DMS114 treated with DMSO at 0.1 percent for 48 hours (cell line): ENCODE results near the gene RBM20.
"Not testable (repeated sequence)": the region's sequence is repeated elsewhere in the genome, so short reads cannot be mapped to it uniquely, and the experiment has no call there.

Experiments
- DNase-seq: peaks from one replicate; lab custom pipeline; 2025; ENCODE audit not compliant: unreplicated experiment; lab: John Stamatoyannopoulos, UW

Gene RBM20

GRCh38 chr10:110643653-110644597 is at the start of gene RBM20:
RBM20 (plus strand) TSS chr10:110644336; CDS start chr10:110644455, 119 bp downstream.
- peak; percentile 33 for DNase-seq

GRCh38 chr10:110597476-110597875 is 46.7 kb upstream of the RBM20 start:
- DNase-seq, result no peak

GRCh38 chr10:110600487-110601101 is 43.5 kb upstream of the RBM20 start:
- peak; percentile 53 for DNase-seq

GRCh38 chr10:110601581-110601980 is 42.6 kb upstream of the RBM20 start:
- no peak for DNase-seq

- DNase-seq, result no peak
Measured at GRCh38 chr10:110608087-110608486, 36.0 kb upstream of the RBM20 start.

- peak; percentile 17 for DNase-seq
Measured at GRCh38 chr10:110609605-110610004, 34.5 kb upstream of the RBM20 start.

- peak; percentile 70 for DNase-seq
Measured at GRCh38 chr10:110610308-110610774, 33.8 kb upstream of the RBM20 start.

- not testable (repeated sequence) for DNase-seq
Measured at GRCh38 chr10:110610781-110611180, 33.4 kb upstream of the RBM20 start.

GRCh38 chr10:110612087-110612486 is 32.0 kb upstream of the RBM20 start:
- no peak for DNase-seq

GRCh38 chr10:110612629-110613028 is 31.5 kb upstream of the RBM20 start:
- DNase-seq, result no peak

GRCh38 chr10:110613341-110613995 is 30.7 kb upstream of the RBM20 start:
- DNase-seq, result no peak

- no peak for DNase-seq
Measured at GRCh38 chr10:110613996-110614495, 30.1 kb upstream of the RBM20 start.

GRCh38 chr10:110615057-110615747 is 28.9 kb upstream of the RBM20 start:
- DNase-seq, result no peak

GRCh38 chr10:110616493-110617033 is 27.6 kb upstream of the RBM20 start:
- no peak for DNase-seq

GRCh38 chr10:110617425-110618229 is 26.5 kb upstream of the RBM20 start:
- DNase-seq, result no peak

- no peak for DNase-seq
Measured at GRCh38 chr10:110618230-110618610, 25.9 kb upstream of the RBM20 start.

- no peak for DNase-seq
Measured at GRCh38 chr10:110619514-110620397, 24.4 kb upstream of the RBM20 start.

- no peak for DNase-seq
Measured at GRCh38 chr10:110620398-110620719, 23.8 kb upstream of the RBM20 start.

- DNase-seq, result not testable (repeated sequence)
Measured at GRCh38 chr10:110623316-110623715, 20.8 kb upstream of the RBM20 start.
